RCC 7860 (cell line): ENCODE measurements around the gene FAM53B.

Experiments
- DNase-seq: peaks from one replicate; pipeline ENCODE4 v3.0.0-alpha.2; 2015; ENCODE audit warnings: low spot score
- FAIRE-seq: peaks from 2 replicates; lab custom pipeline; 2012; peaks lifted over from hg19 to GRCh38; lab: Jason Lieb, UNC

FAM53B gene

DNA sequence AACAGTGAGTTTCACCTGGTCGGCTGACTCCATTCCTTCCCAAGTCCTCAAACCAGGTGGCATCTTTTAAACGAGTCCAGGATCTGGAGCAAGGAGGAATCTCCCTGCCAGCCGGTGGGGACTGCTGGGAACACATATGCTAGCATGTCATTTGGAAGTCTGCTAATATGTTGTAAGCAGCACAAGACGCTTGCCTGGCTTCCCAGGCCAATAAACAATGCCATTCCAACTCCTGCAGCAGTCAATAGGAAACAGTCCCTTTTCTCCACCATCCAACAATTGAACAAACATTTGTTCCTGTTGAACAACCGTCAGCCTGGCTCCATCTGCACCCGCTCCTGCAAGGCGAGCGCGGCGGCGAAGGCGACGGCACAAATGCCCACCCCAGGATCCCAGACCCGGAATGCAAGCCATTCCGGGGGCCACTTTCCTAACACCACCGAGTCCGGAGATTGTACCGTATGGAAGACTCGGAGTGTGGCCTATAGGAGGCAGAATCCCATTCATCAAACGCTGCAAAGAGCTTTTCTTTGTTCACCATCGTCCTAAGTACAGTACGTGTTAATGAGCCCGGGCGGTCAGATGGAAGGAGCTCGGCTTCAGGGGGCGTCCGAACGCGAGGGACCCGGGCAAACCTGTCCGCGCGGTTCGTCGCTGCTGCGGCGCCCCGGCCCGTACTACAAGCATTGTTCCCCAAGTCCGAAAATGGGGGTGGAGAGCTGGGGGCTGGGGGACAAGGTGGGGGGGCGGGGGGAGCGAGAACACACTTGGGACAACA, 1.6 kb downstream of the FAM53B start:
- FAIRE-seq (no peak), DNase-seq (no peak)

DNA sequence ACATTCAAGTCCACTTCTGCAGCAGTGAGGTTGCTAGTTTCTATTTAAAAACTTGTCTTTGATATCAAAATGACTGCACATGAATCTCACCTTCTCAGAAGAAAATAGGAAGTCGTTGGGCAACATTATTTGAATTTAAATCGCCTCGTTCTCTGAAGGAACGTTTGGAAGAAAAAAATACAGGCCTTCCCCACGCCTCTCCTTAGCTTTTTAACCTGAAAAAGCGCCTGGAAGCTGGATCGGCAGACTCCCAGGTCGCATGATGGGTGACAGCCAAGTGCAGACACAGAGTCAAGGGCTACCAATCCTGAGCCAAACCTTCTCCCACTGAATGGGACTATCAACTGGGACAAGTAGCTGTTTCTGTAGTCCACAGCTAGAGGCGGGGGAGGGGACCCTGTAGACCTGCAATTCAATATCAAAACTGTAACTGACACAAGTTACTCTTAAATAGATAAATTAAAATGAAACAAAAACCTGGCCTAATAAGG, 2.2 kb downstream of the FAM53B start:
- DNase-seq (no peak), FAIRE-seq (no peak)

DNA sequence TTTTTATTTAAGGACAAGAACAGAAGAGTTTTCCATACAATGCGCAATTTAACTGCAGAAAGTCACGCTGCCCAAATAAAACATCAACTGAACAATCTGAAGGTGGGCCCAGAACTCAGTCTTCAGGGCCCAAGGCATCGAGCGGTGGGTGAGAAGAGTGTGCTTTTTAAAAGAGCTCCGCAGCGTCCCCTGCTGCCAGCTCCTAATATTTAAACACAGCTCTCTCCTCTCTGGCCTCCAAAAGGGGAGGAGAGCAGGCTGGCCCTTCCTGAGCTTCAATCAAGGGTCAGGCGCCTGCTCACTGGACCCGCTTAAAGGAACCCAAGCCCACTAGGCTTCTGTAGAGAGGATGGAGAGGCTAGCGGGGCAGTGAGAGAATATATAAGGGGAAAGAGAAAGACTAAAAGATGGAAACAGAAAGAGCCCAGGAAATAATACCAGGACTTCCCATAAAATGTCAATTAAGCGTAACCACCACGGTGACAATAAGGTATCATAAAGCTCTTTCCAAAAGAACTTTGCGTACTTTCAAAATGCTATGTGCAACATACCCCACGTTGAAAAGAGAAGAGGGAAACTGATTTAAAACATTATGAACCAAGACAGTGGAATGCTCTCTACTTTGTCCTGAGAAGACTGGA, 2.8 kb downstream of the FAM53B start:
- FAIRE-seq (no peak), DNase-seq (peak; percentile 38)

DNA sequence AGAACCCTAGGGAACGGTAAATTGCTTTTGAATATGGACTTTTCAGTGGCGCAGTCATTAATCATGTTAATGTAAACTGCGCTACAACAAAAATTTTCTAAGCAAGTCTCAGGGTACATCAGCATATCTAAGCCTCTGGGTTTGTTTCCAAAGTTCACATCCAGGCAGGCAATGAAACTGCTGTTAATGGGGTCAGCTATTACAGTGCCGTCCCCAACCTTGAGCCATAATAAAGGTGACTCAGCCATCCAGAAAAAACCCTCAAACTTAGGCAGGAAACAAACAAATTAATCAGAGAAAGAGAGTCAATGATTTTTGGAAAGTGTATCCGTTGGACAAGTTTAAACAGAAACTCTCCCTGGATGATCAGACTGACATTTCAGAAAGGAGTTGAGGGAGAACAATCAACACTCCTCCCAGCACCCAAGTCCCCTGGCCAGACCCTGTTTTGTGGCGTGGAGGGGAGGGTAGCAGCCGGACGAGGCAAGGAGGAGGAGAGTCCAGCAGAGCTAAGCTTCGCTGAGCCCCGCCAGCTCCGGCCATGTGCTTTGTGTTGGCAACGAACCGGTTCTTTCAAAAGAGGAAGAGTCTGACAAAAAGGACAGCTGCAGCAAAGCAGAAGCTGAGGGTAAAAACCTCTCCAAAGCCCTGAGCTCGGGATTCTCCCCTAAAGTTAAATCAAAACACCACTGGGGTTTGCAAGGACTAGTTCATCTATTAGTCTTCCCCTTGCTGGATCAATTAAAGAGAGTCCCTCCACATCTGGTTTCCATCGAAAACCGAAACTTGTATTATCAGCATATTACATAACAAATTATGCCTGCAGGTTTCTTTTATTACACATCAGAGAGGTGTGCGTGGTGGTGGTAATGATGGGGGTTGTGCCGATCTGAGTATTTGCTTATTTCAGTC, 3.6 kb downstream of the FAM53B start:
- FAIRE-seq (no peak), DNase-seq (no peak)

DNA sequence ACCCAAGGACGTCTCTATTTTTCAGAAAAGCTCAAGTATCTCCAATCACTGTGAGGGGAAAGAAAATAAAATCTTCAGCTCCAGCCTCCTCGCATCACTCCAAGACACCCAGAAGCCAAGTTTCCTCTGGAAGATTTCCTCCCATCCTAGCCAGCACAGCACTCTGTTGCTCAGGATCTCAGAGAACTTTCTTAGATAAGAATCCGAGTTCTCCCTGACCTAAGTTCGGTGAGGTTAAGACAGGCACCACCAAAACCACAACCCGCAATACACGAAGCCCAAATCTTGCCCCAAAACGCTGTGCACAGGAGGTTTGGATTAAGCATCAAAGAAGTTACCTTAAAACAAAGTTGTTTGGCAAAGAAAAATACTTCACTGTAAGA, 4.2 kb downstream of the FAM53B start:
- DNase-seq, result no peak
- FAIRE-seq, result no peak

DNA sequence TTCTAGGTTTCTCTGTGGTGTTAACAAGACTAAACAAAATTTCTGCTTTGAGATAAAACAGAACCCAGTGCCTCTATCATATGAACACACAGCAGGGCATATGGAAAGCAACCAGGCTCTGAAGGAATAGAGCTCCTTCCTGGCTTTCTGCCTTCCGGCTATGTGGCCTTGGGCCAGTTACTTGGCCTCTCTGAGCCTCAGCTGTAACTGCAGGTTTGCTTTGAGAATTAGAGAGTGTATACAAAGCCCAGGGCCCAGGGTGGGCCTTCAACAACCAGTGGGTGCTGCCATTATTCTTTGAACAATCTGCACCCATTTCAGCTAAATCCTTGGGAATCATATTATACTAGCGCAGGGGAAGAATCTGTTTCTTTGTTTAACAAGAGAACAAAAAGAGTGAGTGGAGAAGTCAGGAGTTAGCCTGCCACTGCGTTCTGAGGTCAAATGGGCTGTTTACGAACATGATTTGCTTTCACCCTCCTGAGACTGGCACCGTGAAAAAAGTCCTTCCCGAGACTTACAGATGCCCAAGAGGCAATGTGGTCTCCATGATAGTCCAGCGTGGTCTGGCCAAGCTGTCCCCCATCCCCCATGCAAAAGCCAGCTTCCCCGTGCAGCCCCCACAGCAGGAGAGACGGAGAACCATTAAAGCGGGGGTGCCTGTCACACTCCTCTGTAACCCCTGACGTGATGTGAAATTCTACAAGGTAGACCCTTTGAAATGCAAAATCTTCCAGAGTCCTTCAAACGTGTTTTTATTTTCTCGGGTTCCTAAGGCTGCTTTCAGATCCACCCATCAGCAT, 4.9 kb downstream of the FAM53B start:
- FAIRE-seq (no peak), DNase-seq (no peak)

DNA sequence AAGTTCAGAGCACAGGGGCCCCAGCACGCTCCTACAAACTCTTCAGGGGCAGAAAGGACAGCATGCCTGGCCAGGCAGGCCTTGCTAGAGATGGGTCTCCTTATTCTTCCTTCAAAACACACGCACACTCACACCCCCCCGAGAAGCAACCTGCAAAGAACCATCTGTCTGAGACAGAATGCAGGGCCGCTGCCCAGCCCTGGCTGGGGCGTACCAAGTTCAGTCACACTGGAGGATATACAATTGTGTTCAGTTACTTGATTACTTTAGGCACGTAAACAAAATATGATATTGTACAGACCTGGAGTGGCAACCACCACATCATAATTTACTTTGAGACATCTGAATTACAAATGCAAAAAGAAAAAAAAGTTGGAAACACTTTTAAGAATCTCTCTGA, 5.7 kb downstream of the FAM53B start:
- no peak for FAIRE-seq

DNA sequence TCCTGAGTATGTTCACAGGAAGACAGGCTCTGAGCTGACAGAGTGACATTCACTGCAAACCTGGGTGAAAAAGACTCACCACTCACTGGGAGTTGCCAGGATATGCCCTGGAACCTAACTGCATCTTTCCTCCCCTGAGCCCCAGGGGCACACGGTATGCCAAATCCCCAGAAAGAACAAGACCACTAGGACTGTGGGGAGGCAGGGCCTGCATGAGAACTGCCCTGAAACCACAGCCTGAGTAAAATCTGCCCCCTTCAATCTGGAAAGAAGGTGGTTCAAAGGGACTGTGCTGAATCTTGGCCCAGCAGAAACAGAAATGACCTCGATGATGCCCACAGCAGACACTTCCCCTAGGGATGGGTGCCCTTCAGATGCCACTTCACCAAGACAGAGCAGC, 6.5 kb downstream of the FAM53B start:
- DNase-seq, result no peak
- FAIRE-seq, result no peak

More for the DNA sequence above, 5.7 kb downstream of the FAM53B start:
- DNase-seq, result no peak

DNA sequence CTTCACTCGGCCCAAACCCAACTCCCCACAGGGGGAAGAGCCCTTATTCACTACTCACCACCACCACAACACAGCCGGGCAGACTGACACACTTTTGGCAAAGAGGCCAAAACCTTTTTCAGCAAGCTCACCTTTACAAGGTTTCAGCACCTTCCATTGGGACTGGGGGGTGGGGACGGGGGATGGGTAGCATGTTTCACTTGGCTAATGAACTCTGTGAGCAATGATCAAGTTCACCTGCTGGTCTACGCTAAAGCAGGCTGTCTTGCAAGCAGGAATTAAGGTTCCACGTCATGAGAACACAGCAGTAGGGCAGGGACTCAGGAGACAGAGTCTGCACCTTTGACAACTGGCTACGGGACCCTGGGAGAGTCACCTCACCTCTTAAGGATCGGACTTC, 7.0 kb downstream of the FAM53B start:
- FAIRE-seq, result no peak
- no peak for DNase-seq

DNA sequence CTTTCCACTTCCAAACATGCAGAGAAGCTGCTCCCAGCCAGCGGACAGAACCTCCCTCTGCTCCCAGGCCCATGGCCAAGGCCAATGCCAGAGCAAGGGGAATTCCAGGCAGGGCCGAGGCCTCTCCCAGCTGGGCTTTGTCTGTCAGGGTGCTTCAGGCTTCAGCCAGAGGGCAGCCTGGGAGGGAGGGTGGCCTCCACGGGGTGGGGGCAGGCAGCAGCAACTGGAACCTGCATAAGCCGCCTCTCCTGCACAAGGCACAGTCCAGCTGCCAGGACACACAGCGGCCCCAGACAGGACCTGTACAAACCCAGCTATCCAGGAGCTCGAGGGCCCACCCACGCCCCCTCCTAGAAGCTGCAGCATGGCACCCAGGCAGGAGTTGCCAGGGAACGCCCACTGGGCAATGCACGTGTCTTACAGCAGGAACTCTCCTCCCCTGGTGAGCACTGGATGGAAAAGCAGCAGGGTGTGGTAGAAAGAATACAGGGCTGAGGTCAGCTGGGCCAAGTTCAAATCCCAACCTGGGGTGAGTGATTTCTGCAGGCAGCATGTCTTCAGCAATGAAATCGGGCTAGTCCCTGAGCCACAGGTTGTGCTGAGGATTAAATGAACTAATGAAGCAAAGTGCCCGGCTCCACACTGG, 7.6 kb downstream of the FAM53B start:
- FAIRE-seq, result peak; percentile 39
- DNase-seq, result peak; percentile 59

DNA sequence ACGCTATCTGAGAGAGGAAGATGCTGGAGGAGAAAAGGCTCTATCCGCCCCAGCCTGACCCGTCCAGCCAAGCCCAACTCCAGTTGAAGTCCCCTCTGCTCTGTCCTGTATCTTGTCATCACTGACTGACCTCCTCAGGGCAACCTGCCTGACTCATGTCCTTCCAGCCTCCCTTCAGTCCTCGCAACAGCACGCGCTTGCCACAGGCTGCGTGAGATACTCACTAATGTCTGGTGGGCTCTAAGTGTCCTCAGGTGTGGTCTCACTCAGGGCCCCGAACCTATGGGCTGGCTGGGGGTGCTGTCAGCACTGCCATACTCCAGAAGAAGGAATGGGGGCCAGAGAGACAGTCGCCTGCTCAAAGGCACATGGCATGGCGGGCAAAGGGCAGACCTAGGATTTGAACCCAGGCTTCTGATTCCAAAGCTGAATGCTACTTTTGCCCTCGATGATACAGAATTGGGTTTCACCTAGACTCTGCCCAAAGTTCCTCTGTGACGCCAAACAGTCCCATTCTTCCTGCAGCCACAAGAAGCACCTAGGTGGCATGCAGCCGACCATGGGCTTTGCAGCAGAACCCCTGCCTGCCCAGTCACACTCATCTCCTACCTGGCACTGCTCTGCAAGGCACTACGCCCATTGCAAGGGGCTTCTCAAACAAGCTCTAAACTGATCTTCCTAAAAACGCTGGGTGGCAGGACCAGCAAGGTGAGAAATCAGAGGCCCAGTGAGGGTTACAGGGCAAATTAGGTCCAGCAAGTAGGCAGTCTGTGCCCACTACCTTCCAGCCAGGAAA, 8.5 kb downstream of the FAM53B start:
- DNase-seq (no peak), FAIRE-seq (no peak)

DNA sequence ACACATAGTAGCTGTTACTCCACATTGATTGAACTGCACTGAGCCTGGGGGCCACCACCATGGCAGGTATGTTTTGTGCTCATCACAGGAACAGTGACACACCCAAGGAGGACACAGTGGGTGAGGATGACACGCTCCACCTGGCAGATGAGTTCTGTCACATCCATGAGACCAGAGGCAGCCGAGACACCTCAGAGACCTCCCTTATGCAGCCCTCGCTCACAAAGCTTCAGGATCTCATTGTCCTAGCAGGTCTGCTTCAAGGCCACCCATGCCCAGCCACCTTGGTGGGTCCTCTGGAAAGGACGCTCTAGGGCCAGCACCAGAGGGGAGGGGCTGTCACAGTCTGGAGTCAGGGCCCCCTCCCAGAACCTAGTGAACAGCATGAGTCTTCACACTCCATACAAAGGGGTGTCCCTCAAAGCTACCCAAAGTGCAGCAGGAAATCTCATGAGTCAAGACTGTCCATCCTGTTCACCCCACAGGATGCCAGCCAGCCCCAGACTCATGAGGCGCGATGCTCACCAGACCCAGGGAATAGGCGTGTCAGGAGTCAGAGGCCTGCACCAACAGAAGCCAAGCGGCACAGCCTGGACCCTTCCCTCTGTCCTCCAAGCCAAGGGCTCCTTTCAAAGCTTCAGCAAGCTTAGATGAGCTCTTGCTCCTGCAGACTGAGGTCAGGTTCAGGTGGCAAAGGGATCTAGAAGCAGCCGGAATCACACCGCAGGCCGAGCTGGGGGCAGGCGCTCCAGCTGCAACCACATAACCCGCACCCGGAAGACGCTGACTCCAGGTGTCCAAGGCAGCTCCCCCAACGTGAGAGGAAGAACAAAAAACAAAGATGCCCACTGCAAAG, 9.6 kb downstream of the FAM53B start:
- FAIRE-seq (no peak), DNase-seq (no peak)

DNA sequence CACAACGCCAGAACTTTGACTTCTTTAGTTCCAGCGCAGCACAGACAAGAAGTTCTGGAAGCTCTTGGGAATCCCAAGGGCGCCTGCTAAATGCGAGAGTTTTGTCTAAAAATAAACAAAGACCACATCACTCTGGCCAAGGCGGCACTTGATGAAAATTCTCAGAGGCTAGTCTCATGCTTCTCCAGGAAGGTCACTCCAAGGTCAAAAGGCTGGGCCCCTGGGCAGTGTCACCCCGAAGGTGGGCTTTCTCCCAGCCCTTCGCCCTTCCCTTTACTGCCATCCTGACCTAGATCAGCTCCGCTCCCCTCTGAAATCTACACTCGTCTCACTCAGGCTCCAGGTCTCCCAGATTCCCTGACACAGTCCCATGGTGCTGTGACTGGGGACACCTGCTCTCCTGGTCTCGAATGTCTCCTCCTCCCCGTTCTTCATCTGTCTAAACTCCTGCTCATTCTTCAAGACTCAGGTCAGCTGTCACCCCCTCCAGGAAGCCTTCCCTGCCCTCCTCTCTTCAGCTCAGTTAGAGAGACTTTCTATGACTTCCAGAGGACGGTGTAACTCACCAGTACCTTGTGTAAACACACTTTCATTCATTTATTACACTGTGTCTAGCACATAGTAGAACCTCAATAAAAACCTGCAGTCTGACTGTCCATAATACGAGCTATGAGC, 10.5 kb downstream of the FAM53B start:
- DNase-seq (no peak), FAIRE-seq (no peak)

DNA sequence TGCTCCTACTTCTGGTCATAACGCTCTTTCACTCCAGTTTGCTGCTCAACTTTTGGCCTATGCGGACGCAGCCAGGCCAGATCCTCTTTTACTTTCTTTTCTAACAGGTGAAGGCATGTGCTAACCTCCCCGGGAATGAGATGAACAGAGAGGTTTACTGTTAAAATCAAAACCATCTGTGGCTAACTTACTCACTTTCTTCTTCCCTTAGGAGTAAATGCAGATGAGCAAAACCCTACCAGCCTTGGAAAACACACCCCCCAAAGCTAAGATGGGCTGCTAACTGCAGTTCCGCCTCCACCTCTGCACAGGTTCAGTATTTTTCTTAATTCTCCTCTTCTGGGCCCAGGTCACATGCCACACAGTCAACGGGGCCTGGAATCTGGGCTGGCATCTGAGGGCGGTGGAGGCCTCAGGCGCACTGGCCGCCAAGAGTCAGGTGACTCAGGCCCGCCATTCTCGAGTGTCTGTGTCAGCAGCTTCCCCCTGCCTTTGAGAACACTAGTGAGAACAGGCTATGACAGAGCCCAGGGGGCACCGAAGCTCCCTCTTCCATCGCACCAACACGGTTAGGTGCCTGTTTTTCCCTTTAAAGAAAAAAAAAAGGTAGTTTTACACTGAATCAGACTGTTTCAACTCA, 11.1 kb downstream of the FAM53B start:
- no peak for DNase-seq
- FAIRE-seq, result no peak

DNA sequence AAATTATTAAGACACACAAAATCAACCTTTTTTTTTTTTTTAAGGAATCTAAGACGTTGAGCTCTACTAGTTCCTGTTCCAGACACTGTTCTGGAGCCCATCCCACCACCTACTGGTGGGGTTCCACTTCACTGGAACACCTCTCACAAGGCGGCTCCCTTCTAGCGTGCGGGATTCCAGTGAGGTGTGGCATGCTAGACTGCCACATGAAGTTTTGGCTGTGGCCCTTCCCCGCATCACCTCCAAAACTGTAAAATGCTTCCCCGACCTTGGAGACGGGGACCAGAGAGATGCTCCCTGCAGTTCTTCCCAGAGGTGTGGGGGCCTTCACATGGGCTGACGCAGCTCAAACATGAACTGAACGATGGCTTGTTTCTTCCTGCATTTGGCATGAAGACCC, 12.6 kb downstream of the FAM53B start:
- no peak for FAIRE-seq
- DNase-seq, result no peak

DNA sequence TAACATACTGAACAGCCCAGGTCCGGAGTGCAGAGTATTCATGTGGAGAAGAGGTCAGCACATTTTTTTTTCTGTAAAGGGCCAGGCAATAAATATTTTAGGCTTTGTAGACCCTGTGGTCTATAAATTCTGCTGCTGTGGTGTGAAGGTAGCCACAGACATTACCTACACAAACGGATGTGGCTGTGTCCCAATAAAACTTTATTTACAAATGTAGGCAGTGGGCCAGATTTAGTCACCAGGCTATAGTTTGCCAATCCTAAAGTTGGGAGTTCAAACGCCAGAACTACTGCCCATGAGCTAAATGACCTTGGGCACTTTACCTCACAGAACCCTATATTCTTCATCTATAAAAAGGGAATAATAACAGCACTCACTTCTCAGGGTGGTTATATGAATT, 13.4 kb downstream of the FAM53B start:
- DNase-seq (no peak), FAIRE-seq (no peak)
